Upper lobe of left lung (tissue), 4 donors: ENCODE measurements around the gene MYO1H.

Experiments
- POLR2AphosphoS5 ChIP-seq, 2 donors: sonication (generic); formaldehyde crosslinking; IDR thresholded peaks; one replicate each; pipeline ENCODE4 v1.5.1; 2017; ENCODE audit warnings: antibody characterized with exemption in 2 of 2
- TF ChIP-seq, protein P1 (sequence below), 6 experiments: fragments of 450-650 bp in 4 of 6; fragments of 200-600 bp in 2 of 6; sonication (generic) in 2 of 6; IDR thresholded peaks; one replicate each; pipeline ENCODE4 v1.5.1; 2016 to 2019; ENCODE audit warnings: antibody characterized with exemption in 6 of 6

- TF ChIP-seq, protein P1, sequence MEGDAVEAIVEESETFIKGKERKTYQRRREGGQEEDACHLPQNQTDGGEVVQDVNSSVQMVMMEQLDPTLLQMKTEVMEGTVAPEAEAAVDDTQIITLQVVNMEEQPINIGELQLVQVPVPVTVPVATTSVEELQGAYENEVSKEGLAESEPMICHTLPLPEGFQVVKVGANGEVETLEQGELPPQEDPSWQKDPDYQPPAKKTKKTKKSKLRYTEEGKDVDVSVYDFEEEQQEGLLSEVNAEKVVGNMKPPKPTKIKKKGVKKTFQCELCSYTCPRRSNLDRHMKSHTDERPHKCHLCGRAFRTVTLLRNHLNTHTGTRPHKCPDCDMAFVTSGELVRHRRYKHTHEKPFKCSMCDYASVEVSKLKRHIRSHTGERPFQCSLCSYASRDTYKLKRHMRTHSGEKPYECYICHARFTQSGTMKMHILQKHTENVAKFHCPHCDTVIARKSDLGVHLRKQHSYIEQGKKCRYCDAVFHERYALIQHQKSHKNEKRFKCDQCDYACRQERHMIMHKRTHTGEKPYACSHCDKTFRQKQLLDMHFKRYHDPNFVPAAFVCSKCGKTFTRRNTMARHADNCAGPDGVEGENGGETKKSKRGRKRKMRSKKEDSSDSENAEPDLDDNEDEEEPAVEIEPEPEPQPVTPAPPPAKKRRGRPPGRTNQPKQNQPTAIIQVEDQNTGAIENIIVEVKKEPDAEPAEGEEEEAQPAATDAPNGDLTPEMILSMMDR (IDR thresholded peaks at IDR 0.05) = no peak
- TF ChIP-seq POLR2AphosphoS5 (IDR thresholded peaks at IDR 0.05) = no peak
These were observed 75.7 kb downstream of the MYO1H start for GRCh38 chr12:109423392-109423791.
